Muscle layer of colon (tissue), 2 donors: ENCODE data around the gene ARHGAP27.

Experiments
- H3K27ac ChIP-seq: one replicate; pipeline ENCODE4 v1.7.0; 2013; ENCODE audit warnings: low read depth, mild to moderate bottlenecking, low read length, moderate library complexity
- H3K27me3 ChIP-seq, 2 donors: one replicate each; pipeline ENCODE4 v1.7.0; 2013; ENCODE audit warnings: low read length in 2 of 2, mild to moderate bottlenecking in 2 of 2; ENCODE audit not compliant: insufficient read depth in 2 of 2, control insufficient read depth in 1 of 2
- H3K36me3 ChIP-seq: one replicate; pipeline ENCODE4 v1.7.0; 2013; ENCODE audit warnings: mild to moderate bottlenecking, low read length; ENCODE audit not compliant: insufficient read depth
- H3K4me1 ChIP-seq: one replicate; pipeline ENCODE4 v1.7.0; 2013; ENCODE audit warnings: mild to moderate bottlenecking, low read length; ENCODE audit not compliant: insufficient read depth
- H3K4me3 ChIP-seq, 2 donors: one replicate each; pipeline ENCODE4 v1.7.0; 2013; ENCODE audit warnings: low read length in 2 of 2, low read depth in 1 of 2, mild to moderate bottlenecking in 1 of 2, moderate library complexity in 1 of 2
- H3K9ac ChIP-seq: one replicate; pipeline ENCODE4 v1.7.0; 2013; ENCODE audit warnings: low read length
- H3K9me3 ChIP-seq: one replicate; pipeline ENCODE4 v1.7.0; 2013; ENCODE audit warnings: mild to moderate bottlenecking, low read length
- donor health status: abdominal sarcoma.
- donor health status: Adenocarcinoma of cecum.

ARHGAP27 gene

DNA sequence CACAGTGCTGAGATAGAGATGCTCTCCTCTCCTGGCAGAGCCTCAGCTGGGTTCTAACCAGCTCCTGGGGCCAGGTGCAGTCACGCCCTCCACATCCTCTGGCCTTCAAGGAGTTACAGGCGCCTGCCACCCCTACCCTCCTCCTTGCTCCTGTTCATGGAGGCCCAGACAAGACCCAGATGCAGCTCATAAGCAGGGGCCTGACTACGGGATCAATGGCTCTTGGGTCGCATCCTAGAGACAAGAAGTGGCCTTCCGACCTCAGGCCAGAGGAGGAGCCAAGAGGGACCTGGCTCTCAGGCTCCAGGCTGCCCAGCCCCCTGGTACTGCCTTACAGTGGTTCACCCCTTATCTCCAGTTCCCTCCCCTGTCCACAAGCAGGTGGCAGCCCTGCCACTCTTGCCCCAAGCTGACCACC, 23.0 kb downstream of the ARHGAP27 start:
- Histone ChIP-seq H3K27me3 (peaks cover 0 to 5% of the 10 kb centered on the region in 2 donors), H3K36me3 (no peaks in the 10 kb centered on the region), H3K9ac (no peak overlapping the region), H3K4me1 (no peaks in the 10 kb centered on the region), H3K9me3 (no peaks in the 10 kb centered on the region), H3K27ac (peak overlapping the region; percentile 3), H3K4me3 (peak overlapping the region; percentile 9 to 32)

DNA sequence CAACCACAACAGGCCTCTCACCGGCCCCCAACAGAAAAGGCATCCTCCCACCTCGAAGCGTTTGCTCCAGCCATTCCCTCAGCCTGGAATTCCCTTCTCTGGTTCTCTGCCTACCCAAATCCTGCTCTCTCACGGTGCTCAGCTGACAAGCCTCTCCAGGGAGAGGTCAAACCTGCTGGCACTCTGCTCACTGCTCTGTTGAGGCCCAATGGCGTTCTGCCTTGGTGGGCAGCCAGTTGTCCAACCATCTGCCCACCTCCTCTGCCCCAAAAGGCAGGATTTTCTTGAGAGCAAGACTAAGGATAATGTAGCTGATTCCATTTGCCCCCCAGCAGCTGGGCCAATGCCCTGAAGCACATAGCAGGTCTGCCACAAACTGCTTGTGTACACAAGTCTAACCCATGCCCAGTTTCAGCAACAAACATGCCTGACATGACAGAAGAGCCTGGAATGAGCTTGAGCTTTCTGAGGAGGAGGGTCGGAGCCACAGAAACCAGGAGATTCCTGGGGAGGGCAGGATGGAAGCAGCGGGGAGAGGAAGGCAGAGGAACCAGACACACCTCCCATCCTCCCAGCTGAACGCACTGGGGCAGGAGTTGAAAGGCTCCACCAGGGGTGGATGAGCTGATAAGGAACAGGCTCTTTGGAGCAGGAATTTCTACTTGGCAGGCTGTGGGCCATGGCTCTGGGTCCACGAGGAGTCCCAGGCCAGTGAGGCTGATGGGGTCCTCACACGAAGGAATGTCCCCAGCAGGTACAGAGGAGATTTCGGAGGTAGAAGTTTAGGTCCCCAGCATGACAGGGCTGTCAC, 23.9 kb downstream of the ARHGAP27 start:
- Histone ChIP-seq H3K4me1 (no peaks in the 10 kb centered on the region), H3K9me3 (no peaks in the 10 kb centered on the region), H3K36me3 (no peaks in the 10 kb centered on the region), H3K27ac (no peak overlapping the region), H3K27me3 (peaks cover 0 to 5% of the 10 kb centered on the region in 2 donors), H3K4me3 (no peak overlapping the region), H3K9ac (no peak overlapping the region)

DNA sequence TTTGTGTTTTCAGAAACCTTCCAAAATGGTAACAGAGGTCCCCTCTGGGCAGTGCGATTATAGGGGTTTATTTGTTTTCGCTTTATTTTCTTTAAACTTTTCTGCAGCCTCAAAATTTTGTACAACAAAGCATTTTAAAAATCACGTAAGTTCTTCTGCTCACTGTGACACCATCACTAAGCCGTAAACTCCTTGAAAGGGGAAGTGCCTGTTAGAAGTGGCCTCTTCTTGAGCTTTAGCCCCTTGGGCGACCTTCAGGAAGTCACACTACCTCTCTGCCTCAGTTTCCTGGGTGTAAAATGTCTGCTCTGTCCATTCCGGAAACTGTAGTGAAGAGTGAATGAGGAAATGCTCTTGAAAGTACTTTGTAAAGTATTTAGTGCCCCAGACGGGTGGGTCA, 26.6 kb downstream of the ARHGAP27 start:
- no peak overlapping the region for H3K9ac ChIP-seq
- no peaks in the 10 kb centered on the region for H3K4me1 ChIP-seq
- no peaks in the 10 kb centered on the region for H3K36me3 ChIP-seq

DNA sequence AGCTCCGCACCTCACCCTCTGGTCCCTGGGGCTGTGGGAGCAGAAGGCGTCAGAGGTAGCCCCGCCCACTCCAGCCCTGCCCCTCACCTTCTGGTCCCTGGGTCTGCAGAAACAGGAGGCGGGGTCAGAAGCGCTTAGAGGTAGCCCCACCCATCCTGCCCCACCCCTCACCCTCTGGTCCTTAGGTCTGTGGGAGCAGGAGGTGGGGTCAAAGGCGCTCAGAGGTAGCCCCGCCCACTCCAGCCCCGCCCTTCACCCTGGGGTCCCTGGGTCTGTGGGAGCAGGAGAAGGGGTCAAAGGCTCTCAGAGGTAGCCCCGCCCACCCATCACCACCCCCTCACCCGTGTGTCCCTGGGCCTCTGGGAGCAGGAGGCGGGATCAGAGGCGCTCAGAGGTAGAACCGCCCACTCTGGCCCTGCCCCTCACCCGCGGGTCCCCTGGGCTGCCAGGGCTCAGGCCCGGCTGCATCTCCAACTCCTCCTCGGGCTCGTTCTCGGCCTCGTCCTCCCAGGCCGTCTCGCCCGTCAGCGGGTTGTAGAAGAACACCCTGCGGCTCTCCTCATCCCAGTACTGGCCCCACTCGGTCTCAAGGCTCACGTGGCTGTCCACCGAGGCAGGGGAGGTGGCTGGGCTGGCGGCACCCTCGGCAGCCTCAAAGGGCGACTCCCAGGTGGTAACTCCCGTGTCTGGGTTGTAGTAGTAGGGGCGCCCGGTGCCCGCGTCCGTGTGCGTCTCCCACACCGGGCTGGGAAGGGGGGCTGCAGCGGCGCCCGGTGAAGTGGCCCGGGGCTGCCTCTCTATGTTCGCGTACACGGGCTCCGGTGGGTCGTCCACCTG, 27.2 kb downstream of the ARHGAP27 start:
- Histone ChIP-seq H3K9ac (no peak overlapping the region), H3K27me3 (peaks cover 0 to 5% of the 10 kb centered on the region in 2 donors), H3K4me3 (no peak overlapping the region), H3K4me1 (no peaks in the 10 kb centered on the region), H3K9me3 (no peaks in the 10 kb centered on the region), H3K27ac (no peak overlapping the region), H3K36me3 (no peaks in the 10 kb centered on the region)

More for the DNA sequence above, 26.6 kb downstream of the ARHGAP27 start:
- H3K9me3 ChIP-seq = no peaks in the 10 kb centered on the region
- H3K27me3 ChIP-seq = peaks cover 0 to 5% of the 10 kb centered on the region in 2 donors
- H3K27ac ChIP-seq = no peak overlapping the region
- no peak overlapping the region for H3K4me3 ChIP-seq

- no peaks in the 10 kb centered on the region for H3K36me3 ChIP-seq
- peaks cover 0 to 5% of the 10 kb centered on the region in 2 donors for H3K27me3 ChIP-seq
- H3K27ac ChIP-seq = no peak overlapping the region
- H3K4me3 ChIP-seq = no peak overlapping the region
- no peaks in the 10 kb centered on the region for H3K4me1 ChIP-seq
- H3K9me3 ChIP-seq = no peaks in the 10 kb centered on the region
- H3K9ac ChIP-seq = no peak overlapping the region
Measured at GRCh38 chr17:45404870-45405249, 27.8 kb downstream of the ARHGAP27 start.

DNA sequence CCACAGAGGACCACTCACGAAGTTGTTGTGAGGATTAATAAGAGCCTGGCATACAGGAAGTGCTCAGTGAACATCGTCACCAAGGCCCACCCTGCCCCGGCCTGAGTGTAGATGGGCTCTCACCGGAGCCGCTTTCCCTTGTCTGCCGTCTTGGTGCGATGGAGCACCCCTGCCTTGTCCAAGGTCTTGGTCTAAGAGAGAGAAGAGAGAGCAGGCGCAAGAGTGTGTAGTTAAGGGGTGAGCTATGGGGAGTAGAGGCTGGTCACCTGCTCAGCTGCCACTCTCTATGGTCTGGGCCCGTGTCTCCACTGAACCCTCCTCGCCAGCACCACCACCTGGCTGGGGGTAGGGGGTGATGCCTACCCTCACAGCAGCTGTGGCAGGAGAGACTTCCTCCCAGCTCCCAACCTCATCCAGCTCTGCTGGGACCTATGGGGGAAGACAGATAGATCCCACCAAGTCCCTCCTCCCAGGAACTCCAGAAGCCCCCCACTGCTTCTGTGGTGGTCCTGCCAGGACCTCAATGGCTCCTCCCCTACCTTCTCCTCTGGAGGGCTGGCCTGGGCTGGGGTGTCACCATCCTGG, 28.7 kb downstream of the ARHGAP27 start:
- no peaks in the 10 kb centered on the region for H3K4me1 ChIP-seq
- H3K9ac ChIP-seq = no peak overlapping the region
- H3K9me3 ChIP-seq = no peaks in the 10 kb centered on the region
- H3K27ac ChIP-seq = no peak overlapping the region
- H3K27me3 ChIP-seq = peaks cover 0 to 5% of the 10 kb centered on the region in 2 donors
- no peaks in the 10 kb centered on the region for H3K36me3 ChIP-seq
- H3K4me3 ChIP-seq = no peak overlapping the region

DNA sequence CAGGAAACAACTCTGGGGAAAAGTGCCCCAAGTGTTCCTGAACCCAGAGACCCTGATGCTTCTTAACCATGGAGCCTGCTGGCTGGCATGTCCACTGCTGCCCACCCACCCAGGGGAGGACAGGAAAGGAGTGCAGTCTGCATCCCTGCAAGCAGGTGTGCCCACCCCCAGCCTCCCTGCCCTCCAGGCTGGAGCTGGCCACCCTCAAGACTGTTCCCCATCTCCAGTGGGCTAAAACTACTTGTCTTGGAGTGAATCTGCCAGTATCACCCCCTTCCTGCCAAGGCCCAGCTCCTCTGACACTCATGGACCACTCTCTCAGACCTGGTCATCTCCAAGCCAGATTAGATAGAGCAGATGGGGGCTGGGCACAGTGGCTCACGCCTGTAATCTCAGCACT, 29.8 kb downstream of the ARHGAP27 start:
- no peaks in the 10 kb centered on the region for H3K9me3 ChIP-seq
- H3K27me3 ChIP-seq = peaks cover 0 to 5% of the 10 kb centered on the region in 2 donors
- H3K4me1 ChIP-seq = no peaks in the 10 kb centered on the region
- H3K27ac ChIP-seq = no peak overlapping the region
- H3K9ac ChIP-seq = no peak overlapping the region
- H3K4me3 ChIP-seq = no peak overlapping the region
- no peaks in the 10 kb centered on the region for H3K36me3 ChIP-seq

DNA sequence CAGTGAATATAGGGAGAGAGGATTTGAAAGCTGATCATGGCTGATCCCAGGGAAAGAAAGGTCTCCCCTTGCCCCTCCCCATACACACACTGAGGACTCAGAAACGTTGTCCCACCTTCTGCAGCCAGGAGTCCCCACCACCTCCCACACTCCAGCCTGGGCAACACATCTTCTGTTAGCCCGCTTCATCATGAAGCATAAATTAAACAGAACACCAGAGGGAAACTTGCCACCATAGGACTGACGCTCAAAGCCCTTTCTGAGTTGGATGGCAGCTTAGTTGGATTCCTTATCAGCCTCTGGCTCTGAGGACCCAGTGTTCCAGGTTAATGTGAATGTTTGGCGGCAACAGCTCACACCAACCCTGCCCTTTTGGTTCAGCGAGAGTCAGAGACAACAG, 33.9 kb downstream of the ARHGAP27 start:
- Histone ChIP-seq H3K4me1 (no peaks in the 10 kb centered on the region), H3K27ac (no peak overlapping the region), H3K9ac (no peak overlapping the region), H3K4me3 (no peak overlapping the region), H3K36me3 (no peaks in the 10 kb centered on the region), H3K27me3 (peaks cover 0 to 5% of the 10 kb centered on the region in 2 donors), H3K9me3 (no peaks in the 10 kb centered on the region)

- Histone ChIP-seq H3K27ac (no peak overlapping the region), H3K36me3 (no peaks in the 10 kb centered on the region), H3K9me3 (no peaks in the 10 kb centered on the region), H3K9ac (no peak overlapping the region), H3K4me3 (no peak overlapping the region), H3K4me1 (no peaks in the 10 kb centered on the region), H3K27me3 (peaks cover 0 to 5% of the 10 kb centered on the region in 2 donors)
Measured at GRCh38 chr17:45397796-45398195, 34.9 kb downstream of the ARHGAP27 start.

- H3K9ac ChIP-seq = no peak overlapping the region
- peaks cover 0 to 5% of the 10 kb centered on the region in 2 donors for H3K27me3 ChIP-seq
- no peaks in the 10 kb centered on the region for H3K36me3 ChIP-seq
- H3K4me3 ChIP-seq = no peak overlapping the region
- H3K27ac ChIP-seq = no peak overlapping the region
- H3K4me1 ChIP-seq = no peaks in the 10 kb centered on the region
- H3K9me3 ChIP-seq = no peaks in the 10 kb centered on the region
Measured at GRCh38 chr17:45396496-45397205, 36.0 kb downstream of the ARHGAP27 start.
